ENCODE results near the gene RTP4. TPM values are rescaled to one million over a fixed set of nuclear protein-coding genes. Genes with fewer than 3 reads are reported as not detected.

RTP4 gene
- polyA plus RNA-seq, 2 of the 4 experiments (the other 2 are of a cell fraction): not detected

- Histone ChIP-seq H3K9me3 (no peaks in the 10 kb centered on the region), H3K4me3 (no peak overlapping the region), H3K27ac (no peak overlapping the region), H3K4me2 (no peak overlapping the region), H3K4me1 (no peaks in the 10 kb centered on the region)
- 11% methylated on average over 1 of the region's 3 CpGs for WGBS (ENCODE audit: missing lambda C conversion rate)
- ChIA-PET CTCF (interaction anchor here (1.0 kb wide), 1 partner anchor 18 kb away, joined by 3 read pairs; no protein-coding TSS in a partner anchor), POLR2A (no interaction called here)
- no peak for DNase-seq (ENCODE audit: low read depth in 1 of 2, low spot score in 1 of 2)
- ATAC-seq: no peak
- no peak for FAIRE-seq
- TF ChIP-seq SREBF2 (IDR thresholded peaks at IDR 0.05) (no peak), JUN (IDR thresholded peaks at IDR 0.05) (no peak), RNF2 (IDR thresholded peaks at IDR 0.05; ENCODE audit: borderline replicate concordance, low read depth) (no peak), MAX (IDR thresholded peaks at IDR 0.05) (no peak), CBX8 (IDR thresholded peaks at IDR 0.05) (no peak), TFCP2L1 (CRISPR knock-in tag; IDR thresholded peaks at IDR 0.05) (no peak), CHD2 (IDR thresholded peaks at IDR 0.05; ENCODE audit: low read length, partially characterized antibody) (no peak), NFE2L2 (conservative IDR thresholded peaks at IDR 0.05; ENCODE audit: low read length) (no peak), NPAS2 (CRISPR knock-in tag; IDR thresholded peaks at IDR 0.05; ENCODE audit: borderline replicate concordance) (no peak), ZFP36 (IDR thresholded peaks at IDR 0.05; ENCODE audit: borderline replicate concordance, partially characterized antibody) (no peak), ZC3H11A (IDR thresholded peaks at IDR 0.05) (no peak), SMC3 (IDR thresholded peaks at IDR 0.05) (no peak), ESRRA (IDR thresholded peaks at IDR 0.05; ENCODE audit: borderline replicate concordance, low read length) (no peak), HES2 (IDR thresholded peaks at IDR 0.05) (no peak), TP53 (CRISPR knock-in tag; IDR thresholded peaks at IDR 0.05) (no peak), HEYL (CRISPR knock-in tag; IDR thresholded peaks at IDR 0.05) (no peak), CTCF (IDR thresholded peaks at IDR 0.05) (no peak)
- TF ChIP-seq, protein P1, sequence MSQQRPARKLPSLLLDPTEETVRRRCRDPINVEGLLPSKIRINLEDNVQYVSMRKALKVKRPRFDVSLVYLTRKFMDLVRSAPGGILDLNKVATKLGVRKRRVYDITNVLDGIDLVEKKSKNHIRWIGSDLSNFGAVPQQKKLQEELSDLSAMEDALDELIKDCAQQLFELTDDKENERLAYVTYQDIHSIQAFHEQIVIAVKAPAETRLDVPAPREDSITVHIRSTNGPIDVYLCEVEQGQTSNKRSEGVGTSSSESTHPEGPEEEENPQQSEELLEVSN (IDR thresholded peaks at IDR 0.05; ENCODE audit: borderline replicate concordance, low read depth): no peak
These were observed 31.9 kb upstream of the RTP4 start for GRCh38 chr3:187336322-187336721.

DNA sequence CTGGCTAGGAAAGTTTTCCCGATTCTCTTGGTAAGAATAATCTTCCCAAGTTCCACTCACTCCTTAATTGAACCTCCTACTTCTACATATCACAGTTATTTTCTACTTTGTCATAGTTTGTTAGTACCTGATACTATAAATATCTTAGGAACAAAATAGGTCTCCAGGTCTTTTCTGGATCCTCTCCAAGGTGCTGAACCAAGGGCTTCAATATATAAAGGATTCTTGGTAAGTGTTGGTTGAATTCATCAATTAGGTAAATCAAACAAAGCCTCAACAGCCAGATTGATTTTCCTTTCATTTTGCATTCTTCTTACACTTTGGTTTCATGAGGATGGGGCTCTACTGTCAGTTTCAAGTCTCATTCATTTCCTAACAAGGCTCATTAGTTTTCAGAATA, 27.6 kb upstream of the RTP4 start:
- H3K4me1 ChIP-seq: no peaks in the 10 kb centered on the region
- no peak for DNase-seq (ENCODE audit: low read depth in 1 of 2, low spot score in 1 of 2)
- no peaks in the 10 kb centered on the region for H3K9me3 ChIP-seq
- POLR2A ChIA-PET: no interaction called here
- no peak for ATAC-seq
- no peak overlapping the region for H3K4me2 ChIP-seq
- no peak overlapping the region for H3K4me3 ChIP-seq
- H3K27ac ChIP-seq: no peak overlapping the region
- FAIRE-seq: no peak
- 0% methylated on average over 1 of the region's 1 CpG for WGBS (ENCODE audit: missing lambda C conversion rate)
- TF ChIP-seq BHLHE40 (IDR thresholded peaks at IDR 0.05; ENCODE audit: low read depth, low read length) (no peak), REST (IDR thresholded peaks at IDR 0.05) (peak; percentile 68), FOSL2 (IDR thresholded peaks at IDR 0.05) (no peak), FOSL2 (CRISPR knock-in tag; IDR thresholded peaks at IDR 0.05) (no peak)
- CTCF ChIA-PET: interaction anchor here (0.5 to 1.7 kb wide), 2 partner anchors 250 to 338 kb away, joined by 4 to 7 read pairs; no protein-coding TSS in a partner anchor

Data from A549 (cell line).